Activated T-helper 2 cell treated with anti-CD3 and anti-CD28 coated beads, Interferon-gamma antibody, Interleukin-2, Interleukin-4, amounts not matched to agents 10 μg/mL and 5 μg/mL and 100 μg/mL, durations not matched to agents 14 hours and 24 hours and 36 hours (primary cell): Measurements from ENCODE around the gene RGMB. TPM values are rescaled to one million over a fixed set of nuclear protein-coding genes. Genes with fewer than 3 reads are reported as not detected.

Experiments used
- DNase-seq: peaks from one replicate; pipeline ENCODE4 v3.0.0; 2021; ENCODE audit warnings: low spot score
- H3K27ac Mint-ChIP-seq: one replicate; pipeline ENCODE4 v1.8.0; 2021; ENCODE audit warnings: mixed read lengths
- H3K27me3 Mint-ChIP-seq: one replicate; pipeline ENCODE4 v1.8.0; 2021; ENCODE audit warnings: low read depth, mixed read lengths
- H3K36me3 Mint-ChIP-seq: one replicate; pipeline ENCODE4 v1.8.0; 2021; ENCODE audit warnings: low read depth, mixed read lengths
- H3K4me1 Mint-ChIP-seq: one replicate; pipeline ENCODE4 v1.8.0; 2021; ENCODE audit warnings: low read depth, mixed read lengths
- H3K4me3 Mint-ChIP-seq: one replicate; pipeline ENCODE4 v1.8.0; 2021; ENCODE audit warnings: low read depth, mild to moderate bottlenecking, moderate library complexity, mixed read lengths
- H3K9me3 Mint-ChIP-seq: one replicate; pipeline ENCODE4 v1.8.0; 2021; ENCODE audit warnings: mixed read lengths
- intact Hi-C: fragments of 100-400 bp; cut with micrococcal nuclease; formaldehyde crosslinking; loops from one replicate; pipeline ENCODE4 v1.15.1; 2023
- total RNA-seq: library from RNA; stranded (reverse); gene quantifications from 2 replicates; pipeline ENCODE4 v1.2.3, GENCODE V29; 2022

RGMB gene
- total RNA-seq, 1 donor from 2014 or later, result 0.18 TPM

DNA sequence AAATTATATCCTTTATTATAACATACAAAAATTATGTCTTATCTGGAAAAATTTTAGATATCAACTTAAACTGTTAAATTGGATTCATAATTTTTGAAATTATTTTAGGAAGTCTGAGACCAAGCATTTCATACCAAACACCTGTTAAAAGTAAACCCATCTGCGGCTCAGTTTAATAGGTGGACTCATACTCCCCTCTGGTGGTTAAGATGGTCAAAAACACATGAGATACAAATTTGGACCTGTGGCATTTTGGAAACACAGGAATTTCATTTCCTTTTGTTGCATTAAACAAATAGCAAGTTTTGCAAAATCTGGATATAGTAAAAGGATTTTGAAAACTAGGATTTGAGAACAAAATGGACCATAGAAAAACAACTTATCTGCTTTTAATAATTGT is 53.7 kb downstream of the RGMB start:
- Mint-ChIP-seq H3K36me3 (no peaks in the 10 kb centered on the region), H3K27me3 (peaks cover 4% of the 10 kb centered on the region)
- intact Hi-C loops, result no loop called here

GRCh38 chr5:98827588-98828284 is 54.3 kb downstream of the RGMB start:
- no peaks in the 10 kb centered on the region for H3K9me3 Mint-ChIP-seq
- intact Hi-C loops, result no loop called here
- H3K27ac Mint-ChIP-seq, result no peak overlapping the region
- H3K27me3 Mint-ChIP-seq, result peaks cover 4% of the 10 kb centered on the region
- H3K4me1 Mint-ChIP-seq, result no peaks in the 10 kb centered on the region
- H3K36me3 Mint-ChIP-seq, result no peaks in the 10 kb centered on the region
- H3K4me3 Mint-ChIP-seq, result no peak overlapping the region
- no peak for DNase-seq

More for the DNA sequence above, 53.7 kb downstream of the RGMB start:
- Mint-ChIP-seq H3K27ac (no peak overlapping the region), H3K9me3 (no peaks in the 10 kb centered on the region), H3K4me1 (no peaks in the 10 kb centered on the region), H3K4me3 (no peak overlapping the region)
- DNase-seq, result no peak

GRCh38 chr5:98836175-98836574 is 62.7 kb downstream of the RGMB start:
- no peaks in the 10 kb centered on the region for H3K9me3 Mint-ChIP-seq
- H3K27me3 Mint-ChIP-seq, result no peaks in the 10 kb centered on the region
- no peaks in the 10 kb centered on the region for H3K4me1 Mint-ChIP-seq
- H3K36me3 Mint-ChIP-seq, result no peaks in the 10 kb centered on the region
- intact Hi-C loops, result no loop called here
- no peak for DNase-seq
- H3K27ac Mint-ChIP-seq, result no peak overlapping the region
- H3K4me3 Mint-ChIP-seq, result no peak overlapping the region

GRCh38 chr5:98839469-98840383 is 66.3 kb downstream of the RGMB start:
- H3K27me3 Mint-ChIP-seq, result no peaks in the 10 kb centered on the region
- no peaks in the 10 kb centered on the region for H3K36me3 Mint-ChIP-seq
- H3K27ac Mint-ChIP-seq, result no peak overlapping the region
- H3K4me1 Mint-ChIP-seq, result no peaks in the 10 kb centered on the region
- H3K9me3 Mint-ChIP-seq, result peaks cover 5% of the 10 kb centered on the region
- DNase-seq, result no peak
- intact Hi-C loops, result no loop called here
- H3K4me3 Mint-ChIP-seq, result no peak overlapping the region

DNA sequence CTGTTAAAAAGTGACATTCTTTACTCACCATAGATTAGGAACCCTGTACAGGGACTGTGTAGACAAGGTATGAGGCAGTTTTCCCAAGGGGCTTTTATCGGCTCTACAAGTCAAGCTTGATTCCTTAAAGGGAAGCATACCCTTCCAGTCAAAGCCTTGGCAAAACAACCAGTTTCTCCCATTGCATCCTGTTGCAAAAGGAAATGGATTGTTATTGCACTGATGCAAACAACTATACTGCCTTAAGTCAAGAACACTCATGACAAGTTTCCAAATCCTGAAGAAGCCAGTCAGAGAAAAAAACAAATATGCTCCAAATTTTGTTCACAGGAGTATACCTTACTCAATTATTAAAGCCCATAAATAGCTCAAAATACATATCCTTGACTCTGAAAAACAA is 67.5 kb downstream of the RGMB start:
- Mint-ChIP-seq H3K27me3 (no peaks in the 10 kb centered on the region), H3K27ac (no peak overlapping the region), H3K36me3 (no peaks in the 10 kb centered on the region), H3K4me3 (no peak overlapping the region), H3K9me3 (peaks cover 5% of the 10 kb centered on the region), H3K4me1 (no peaks in the 10 kb centered on the region)
- intact Hi-C loops, result no loop called here
- no peak for DNase-seq

- Mint-ChIP-seq H3K27ac (no peak overlapping the region), H3K36me3 (no peaks in the 10 kb centered on the region), H3K4me3 (no peak overlapping the region), H3K9me3 (peaks cover 5% of the 10 kb centered on the region), H3K4me1 (no peaks in the 10 kb centered on the region), H3K27me3 (no peaks in the 10 kb centered on the region)
- DNase-seq, result no peak
- intact Hi-C loops, result no loop called here
Measured at GRCh38 chr5:98843481-98843880, 70.0 kb downstream of the RGMB start.

DNA sequence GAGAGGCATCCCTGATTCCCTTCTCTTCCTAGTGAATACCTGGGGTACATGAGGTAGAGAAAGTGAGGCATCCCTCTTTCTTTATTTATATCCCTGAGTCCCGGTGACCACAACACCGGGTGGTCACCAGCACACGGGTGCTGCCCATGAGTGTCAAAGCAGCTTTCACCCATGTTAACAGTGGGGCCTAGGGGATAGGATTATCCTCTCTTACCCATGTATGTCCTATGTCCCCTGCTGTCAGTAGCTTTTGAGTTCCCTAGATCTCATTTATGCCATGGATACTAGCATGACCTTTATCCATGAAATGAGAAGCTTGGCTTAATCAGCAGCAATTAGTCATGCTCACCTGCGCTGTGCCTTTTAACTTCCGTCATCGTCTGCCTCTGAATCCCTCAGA is 71.4 kb downstream of the RGMB start:
- no peak for DNase-seq
- no peaks in the 10 kb centered on the region for H3K27me3 Mint-ChIP-seq
- H3K4me1 Mint-ChIP-seq, result no peaks in the 10 kb centered on the region
- peaks cover 5% of the 10 kb centered on the region for H3K9me3 Mint-ChIP-seq
- no peak overlapping the region for H3K27ac Mint-ChIP-seq
- intact Hi-C loops, result no loop called here
- no peak overlapping the region for H3K4me3 Mint-ChIP-seq
- no peaks in the 10 kb centered on the region for H3K36me3 Mint-ChIP-seq

- Mint-ChIP-seq H3K4me3 (no peak overlapping the region), H3K27me3 (no peaks in the 10 kb centered on the region), H3K9me3 (peaks cover 5% of the 10 kb centered on the region), H3K27ac (no peak overlapping the region), H3K36me3 (no peaks in the 10 kb centered on the region), H3K4me1 (no peaks in the 10 kb centered on the region)
- intact Hi-C loops, result no loop called here
- no peak for DNase-seq
Measured at GRCh38 chr5:98845878-98846277, 72.4 kb downstream of the RGMB start.

Other genes starting within 250 kb of the RGMB start
- gene CHD1, start 155.3 kb downstream of the RGMB start, total RNA-seq, result 67.6 and 72.1 TPM in 2 replicates